HG03457 (cell line): ENCODE results near the gene COX19.

Source experiments
- ATAC-seq: cut with Tn5 transposase; IDR thresholded peaks from one replicate; pipeline ENCODE4 v1.9.1; 2021; ENCODE audit warnings: moderate number of reproducible peaks; ENCODE audit not compliant: unreplicated experiment

Gene COX19

DNA sequence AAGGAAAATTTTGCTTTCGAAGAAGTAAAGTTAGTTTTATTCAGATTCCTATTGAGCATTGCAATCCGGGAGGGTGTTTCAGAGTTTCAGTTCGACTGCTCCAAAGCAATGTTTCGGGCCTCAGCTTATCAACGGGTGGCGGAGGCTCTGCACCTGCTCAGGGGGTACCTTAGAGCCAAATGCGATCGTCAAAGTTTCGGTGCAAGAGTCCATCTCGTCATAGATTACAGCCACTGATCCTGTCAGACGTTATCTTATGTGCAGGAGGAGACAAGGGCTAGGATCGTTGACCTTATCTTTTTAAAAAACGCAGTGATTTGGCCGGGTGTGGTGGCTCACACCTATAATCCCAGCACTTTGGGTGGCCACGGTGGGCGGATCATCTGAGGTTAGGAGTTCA is 3.8 kb upstream of the COX19 start:
- no peak for ATAC-seq

DNA sequence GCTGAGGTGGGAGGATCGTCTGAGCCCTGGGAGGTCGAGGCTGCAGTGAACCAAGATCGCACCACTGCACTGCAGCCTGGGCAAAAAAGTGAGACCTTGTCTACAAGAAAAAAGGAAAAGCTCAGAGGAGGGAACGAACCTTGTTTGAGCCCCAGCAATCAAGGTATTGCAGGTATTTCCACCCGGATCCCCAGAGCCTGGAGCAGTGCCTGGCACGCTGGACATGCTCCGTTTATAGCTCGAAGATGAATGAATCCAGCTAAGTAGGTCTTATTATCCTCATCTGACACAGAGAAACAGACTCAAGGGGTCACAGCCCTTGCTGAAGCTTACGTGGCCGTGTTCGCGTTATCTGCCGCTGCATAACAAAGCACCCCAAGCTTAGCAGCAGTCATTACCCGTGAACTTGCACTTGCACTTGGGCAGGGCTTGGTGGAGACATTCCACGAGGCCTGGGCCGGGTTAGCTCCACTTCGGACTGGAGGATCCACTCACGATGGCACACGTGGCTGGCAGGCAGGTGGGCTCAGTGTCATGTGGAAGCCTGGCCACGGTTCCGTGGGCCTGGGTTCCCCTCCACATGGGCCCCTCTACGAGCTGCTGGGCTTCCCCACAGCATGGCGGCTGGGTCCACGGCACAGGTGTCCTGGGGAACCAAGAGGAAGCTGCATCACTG is 3.2 kb upstream of the COX19 start:
- no peak for ATAC-seq

DNA sequence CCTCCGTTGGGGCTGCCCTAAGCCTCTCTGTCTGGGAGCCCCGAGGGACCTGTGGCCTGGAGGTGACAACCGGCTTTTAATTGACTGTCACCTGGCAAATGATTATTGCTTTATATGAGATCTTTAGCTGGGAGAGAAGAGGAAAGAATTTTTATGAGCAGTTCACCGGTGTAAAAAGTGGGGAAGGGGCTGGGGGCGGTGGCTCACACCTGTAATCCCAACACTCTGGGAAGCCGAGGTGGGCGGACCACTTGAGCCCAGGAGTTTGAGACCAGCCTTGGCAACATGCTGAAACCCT is 2.6 kb upstream of the COX19 start:
- no peak for ATAC-seq

DNA sequence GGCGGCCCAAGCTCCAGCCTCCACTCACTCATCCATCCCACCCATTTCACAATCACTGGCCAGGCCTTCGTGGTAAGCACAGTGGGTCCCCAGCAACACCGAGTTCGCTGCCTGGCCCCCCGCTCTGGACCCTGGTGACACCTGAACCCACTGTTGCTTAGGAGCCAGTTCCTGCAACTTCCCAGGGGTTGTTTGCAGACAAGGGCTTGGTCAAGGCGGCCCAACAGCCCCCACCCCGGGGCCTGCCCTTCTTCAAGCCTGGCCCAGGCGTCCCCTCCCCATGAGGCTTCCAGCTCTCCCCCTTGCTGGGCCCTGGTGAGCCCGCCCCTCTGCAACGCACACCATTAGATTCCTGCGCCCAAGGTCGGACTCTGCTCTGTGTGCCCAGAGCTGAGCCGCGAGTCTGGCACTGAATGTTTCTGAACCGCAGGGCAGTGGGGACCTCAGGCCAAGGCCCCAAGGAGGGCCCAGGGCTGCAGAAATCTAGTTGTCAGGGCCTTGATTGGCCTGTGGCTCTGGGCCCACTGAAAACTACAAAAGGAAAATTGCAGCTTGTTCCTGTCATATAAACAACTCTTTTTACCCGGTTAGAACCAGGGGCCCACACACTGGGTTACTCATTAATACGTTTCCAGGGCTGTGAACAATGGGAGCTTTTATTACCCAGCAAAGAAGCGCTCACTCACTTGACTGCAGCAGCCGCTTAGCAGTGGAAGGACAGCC is 2.1 kb upstream of the COX19 start:
- ATAC-seq: no peak

DNA sequence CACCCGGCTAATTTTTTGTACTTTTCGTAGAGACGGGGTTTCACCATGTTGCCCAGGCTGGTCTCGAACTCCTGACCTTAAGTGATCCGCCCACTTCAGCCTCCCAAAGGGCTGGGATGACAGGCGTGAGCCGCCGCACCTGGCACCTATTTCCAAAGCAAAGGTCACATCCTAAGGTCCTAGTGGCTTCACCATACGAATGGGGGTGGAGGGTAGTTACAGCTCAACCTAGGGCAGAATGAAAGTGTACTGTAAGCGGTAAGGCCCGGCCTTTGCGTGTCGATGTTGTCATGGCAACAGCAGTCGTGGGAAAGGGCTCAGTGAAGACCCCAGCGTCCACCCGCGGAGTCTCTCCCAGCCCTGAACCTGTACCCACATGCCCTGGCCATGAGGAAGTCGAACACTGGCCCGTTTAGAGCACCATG is 1.6 kb upstream of the COX19 start:
- no peak for ATAC-seq

DNA sequence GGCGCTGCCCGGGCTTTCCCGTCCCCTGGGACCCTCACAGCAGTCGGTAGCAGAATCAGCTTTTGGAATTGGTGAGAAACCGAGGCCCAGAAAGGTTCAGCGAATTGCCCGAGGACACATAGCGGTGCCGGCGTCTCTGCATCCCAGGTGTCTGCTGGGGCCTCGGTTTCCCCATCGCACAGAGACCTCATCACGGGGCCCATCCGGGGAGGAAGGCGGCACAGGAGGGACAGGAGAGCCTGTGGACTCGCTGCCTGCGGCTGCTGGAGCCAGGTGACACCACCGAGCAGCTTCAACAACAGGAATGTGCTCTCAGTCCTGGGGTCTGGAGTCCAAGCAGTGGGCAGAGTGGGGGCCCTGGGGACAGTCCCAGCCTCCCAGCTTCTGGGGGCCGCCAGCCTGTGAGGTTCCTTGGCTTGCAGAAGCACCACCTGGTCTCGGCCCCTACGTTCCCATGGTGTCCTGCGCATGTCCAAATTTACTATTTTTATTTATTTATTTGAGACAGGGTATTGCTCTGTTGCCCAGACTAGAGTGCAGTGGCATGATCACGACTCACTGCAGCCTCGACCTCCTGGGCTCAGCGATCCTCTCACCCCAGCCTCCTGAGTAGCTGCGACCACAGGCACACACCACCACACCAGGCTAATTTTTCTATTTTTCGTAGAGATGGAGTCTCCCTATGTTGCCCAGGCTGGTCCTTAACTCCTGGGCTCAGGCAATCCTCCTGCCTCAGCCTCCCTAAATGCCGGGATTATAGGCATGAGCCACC is 539 bp upstream of the COX19 start:
- ATAC-seq: no peak

DNA sequence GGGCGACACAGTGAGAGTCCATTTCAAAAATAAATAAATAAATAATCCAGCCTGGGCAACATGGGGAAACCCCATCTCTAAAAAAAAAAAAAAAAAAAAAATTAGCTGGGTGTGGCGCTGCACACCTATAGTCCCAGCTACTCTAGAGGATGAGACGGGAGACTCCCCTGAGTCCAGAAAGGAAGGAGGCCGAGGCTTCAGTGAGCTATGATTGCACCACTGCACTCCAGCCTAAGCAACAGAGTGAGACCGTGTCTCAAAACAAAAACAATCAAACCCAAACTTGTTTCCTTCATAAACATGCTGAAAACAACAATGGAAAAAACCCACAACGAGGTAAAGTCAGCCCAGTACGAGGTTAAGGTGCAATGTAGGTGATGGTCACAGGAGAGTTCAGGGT is 1.2 kb downstream of the COX19 start:
- ATAC-seq: no peak

DNA sequence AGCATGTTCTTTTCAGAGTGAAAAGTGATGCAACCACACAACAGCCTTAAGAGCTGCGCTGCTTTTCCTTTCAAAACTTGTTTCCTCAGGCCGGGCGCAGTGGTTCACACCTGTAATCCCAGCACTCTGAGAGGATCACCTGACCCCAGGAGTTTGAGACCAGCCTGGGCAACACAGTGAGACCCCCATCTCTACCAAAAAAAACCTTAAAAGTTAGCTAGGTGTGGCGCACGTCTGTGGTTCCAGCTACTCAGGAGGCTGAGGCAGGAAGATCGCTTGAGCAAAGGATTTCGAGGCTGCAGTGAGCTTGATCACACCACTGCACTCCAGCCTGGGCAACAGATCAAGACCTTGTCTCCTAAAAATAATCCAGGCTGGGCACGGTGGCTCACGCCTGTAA is 2.0 kb downstream of the COX19 start:
- ATAC-seq: no peak

DNA sequence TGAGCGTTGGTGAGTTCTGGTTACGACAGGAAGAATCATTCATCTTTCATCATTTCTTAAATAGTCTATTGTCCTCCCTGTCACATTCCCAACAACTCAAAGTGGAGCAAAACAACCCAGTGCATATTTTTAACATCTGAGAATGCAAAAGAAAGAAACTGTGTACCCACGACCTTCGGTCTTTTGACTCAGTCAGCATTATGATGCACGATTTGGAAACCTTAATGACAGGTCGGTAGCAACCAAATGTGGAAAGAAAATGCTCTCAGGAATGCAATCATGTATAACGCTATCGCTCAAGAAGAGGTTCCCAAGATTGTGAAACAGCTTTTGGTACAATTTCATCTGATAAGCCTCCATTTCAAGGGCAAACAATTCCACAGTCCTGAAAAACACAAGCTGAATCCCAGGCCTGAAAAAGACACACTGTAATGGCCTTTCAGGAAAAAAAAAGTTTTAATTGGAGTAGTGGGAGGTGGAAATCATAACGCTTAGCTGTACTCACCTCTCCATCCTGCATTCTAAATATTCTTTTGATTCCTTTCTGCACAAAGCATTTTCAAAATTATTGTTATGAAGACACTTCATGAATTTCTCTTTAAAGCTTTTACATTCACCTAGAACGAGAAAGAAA is 2.6 kb downstream of the COX19 start:
- no peak for ATAC-seq

DNA sequence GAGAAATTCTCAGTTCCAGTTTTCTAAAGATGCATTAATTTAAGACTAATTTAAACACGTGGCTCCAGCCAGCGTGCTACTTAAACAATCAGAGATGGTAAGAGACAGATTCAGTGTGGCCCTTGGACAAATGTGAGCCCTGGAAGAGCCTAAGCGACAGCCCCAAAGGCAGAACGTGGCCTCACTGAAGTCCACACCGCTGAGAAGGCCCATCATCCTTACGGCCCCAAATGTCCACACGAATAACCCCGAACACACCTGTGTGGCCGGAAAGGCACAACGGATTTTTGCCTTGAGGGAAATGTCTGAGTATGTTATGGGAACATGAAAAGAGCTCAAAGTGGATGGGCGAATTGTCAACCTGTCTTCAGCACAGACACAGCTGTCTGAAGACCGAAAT is 3.2 kb downstream of the COX19 start:
- no peak for ATAC-seq

DNA sequence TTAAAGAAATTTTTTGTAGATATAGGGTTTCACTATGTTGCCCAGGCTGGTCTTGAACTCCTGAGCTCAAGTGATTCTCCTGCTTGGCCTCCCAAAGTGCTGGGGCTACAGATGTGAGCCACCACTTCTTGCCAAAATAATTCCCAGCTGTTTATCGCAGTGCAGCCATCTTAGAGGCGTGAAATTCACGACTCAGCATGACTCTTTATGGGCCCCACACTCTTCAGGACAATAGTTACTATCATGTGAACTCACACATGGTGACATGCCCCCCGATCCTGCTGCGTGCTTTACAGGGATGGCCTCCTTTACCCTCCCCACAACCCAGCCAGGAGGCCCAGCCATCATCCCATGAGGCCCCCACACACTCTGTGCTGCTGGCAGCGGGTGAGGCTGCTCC is 4.6 kb downstream of the COX19 start:
- no peak for ATAC-seq

DNA sequence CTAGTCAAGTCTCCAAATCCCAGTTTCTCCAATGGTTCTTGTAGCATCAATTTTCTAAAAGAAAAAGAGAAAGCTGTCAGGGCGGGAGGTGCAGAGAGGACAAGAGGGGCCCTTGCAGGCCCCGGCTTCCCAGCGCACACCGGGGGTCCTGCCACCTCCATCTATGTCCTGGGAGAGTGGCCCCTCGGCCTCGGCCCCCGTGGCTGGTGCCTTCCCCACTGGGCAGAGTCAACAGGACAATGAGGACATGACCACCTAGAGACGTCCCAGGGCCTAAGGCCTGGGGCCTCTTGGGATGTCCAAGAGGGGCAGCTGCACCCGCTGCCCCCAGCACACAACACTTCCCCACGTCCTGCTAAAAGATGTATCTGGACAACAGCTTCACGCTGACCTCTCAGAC is 5.9 kb downstream of the COX19 start:
- ATAC-seq: no peak

DNA sequence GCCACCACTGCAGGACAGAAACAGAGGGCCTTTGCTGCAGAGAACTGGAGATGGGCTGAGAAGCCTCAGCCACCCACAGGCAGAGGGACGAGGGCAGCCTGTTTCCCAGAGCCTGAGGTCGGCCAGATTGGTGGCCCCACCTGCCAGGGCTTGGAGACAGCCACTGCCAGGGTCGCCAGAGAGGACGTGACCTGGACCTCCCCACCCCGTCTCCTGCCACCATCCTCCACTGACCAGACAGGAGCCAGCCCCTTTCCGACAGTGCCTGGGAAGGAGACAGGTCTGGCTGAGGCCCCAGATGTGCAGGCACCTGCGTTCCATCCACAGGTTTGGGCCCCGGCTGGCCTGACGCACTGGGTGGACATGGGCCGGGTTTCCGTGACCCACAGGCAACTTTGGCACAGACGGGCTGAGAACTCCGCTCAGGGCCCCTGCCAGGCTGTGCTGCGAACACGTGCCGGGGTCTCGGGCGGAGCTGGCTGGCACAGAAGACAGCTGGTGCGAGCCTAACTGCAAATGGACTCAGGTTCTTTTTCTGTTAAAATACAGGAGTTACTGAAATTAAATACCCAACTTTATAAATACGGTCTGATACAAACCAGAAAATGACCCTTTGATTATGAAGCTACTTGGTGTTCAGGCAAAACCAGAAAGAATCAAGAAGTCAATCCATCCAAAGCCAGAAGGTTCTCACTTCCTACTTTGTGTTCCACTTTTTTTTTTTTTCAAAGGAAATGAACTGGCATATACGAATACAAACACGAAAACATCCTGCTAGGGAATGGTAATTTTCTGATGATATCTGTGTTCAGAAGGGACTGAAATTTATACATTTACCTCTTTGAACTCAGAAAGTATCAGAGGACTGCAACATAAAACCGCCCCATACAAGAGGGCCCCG is 6.9 kb downstream of the COX19 start:
- ATAC-seq: no peak

DNA sequence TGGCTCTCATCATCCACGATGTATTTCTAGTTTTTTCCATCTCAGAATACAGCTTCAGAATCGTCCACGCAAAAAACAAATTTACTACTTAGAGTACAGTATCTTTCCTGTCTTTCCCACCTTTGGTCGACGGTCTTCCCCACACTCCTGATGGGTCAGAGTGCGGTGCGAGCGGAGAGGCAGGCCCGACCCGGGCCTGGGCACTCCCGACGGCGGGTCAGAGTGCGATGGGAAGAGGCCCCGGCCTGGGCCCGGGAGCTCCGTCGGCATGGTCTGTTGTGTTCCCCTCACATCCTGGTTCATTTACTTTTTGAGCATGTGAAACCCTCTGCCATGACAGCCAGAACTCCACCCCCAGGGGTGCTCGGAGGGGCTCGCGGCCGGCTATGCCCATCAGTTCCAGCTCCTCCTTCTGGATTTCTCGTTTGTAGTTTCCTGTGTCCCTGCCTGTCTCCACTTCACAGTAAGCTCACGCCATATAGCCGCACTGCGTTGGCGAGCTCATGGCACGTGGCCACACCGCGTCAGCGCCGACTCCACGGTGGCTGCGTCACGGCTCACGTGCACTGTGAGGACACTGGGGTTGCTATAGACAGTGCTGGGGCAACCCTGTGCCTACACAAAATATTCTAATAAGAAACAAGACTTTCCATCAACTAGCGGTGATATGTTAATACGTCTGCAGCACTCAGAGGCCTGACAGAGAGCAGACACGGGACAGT is 7.8 kb downstream of the COX19 start:
- no peak for ATAC-seq

DNA sequence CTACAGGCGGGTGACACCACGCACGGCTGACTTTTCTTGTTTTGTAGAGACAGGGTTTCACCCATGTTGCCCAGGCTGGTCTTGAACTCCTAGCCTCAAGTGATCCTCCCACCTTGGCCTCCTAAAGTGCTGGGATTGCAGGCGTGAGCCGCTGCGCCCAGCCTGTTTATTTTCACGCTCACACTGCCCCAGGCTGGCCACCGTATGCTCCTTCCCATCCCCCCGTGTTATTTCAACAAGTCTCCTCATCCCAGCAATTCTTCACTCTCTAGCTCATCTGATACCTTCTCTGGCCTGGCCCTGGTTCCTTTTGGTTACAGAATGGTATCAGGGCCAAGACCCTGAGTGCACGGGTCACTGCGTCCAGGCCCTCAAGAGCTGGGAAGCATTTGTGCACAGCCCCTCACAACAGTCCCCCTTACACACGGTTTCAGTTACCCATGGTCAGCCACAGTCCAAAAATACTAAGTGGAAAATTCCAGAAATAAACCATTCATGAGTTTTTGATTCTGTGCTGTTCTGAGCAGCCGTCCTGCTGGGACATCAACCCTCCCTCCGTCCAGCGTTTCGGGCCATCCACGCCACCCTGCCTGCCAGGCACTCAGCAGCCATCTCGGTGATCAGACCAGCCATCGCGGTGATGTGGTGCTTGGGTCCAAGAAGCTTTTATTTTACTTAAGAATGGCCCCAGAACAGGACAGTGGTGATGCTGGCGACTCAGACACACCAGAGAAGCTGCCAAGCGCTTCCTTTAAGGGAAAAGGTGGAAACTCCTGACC is 8.9 kb downstream of the COX19 start:
- no peak for ATAC-seq

DNA sequence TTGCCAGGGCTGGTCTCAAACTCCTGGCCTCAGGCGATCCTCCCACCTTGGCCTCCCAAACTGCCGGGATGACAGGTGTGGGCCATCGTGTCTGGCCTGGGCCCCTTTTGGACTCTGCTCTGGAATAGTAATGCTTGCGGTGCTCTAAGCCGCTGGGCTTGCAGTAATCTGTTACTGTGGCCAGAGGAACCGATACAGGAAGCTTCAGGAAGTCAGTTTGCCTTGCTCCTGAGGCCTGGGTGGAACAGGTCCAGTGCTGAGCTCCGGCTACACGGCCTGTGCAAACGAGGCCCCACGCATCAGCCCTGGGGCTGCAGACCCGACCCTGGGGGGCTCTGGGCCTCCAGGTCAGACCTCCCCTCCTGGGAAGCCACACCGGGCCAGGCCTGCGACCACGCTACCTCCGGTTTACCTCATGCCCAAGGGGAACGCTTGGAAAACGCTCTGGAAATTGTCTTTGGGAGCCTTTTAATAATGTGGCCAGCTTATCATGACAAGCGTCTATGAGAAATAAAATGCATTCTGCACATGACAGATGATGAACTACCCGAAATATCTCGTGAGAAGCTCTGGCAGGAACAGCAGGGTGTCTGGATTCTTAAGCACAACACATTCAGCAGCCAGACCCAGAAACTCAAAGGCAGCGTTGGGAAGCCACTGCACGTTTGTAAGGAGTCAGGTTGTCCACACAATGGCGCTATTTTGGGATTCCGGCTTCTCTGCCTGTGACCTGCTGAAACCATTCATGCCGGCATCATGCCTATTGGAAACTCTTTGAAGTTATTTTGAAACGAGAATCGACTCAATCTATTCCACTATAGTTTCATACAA is 10.7 kb downstream of the COX19 start:
- no peak for ATAC-seq

DNA sequence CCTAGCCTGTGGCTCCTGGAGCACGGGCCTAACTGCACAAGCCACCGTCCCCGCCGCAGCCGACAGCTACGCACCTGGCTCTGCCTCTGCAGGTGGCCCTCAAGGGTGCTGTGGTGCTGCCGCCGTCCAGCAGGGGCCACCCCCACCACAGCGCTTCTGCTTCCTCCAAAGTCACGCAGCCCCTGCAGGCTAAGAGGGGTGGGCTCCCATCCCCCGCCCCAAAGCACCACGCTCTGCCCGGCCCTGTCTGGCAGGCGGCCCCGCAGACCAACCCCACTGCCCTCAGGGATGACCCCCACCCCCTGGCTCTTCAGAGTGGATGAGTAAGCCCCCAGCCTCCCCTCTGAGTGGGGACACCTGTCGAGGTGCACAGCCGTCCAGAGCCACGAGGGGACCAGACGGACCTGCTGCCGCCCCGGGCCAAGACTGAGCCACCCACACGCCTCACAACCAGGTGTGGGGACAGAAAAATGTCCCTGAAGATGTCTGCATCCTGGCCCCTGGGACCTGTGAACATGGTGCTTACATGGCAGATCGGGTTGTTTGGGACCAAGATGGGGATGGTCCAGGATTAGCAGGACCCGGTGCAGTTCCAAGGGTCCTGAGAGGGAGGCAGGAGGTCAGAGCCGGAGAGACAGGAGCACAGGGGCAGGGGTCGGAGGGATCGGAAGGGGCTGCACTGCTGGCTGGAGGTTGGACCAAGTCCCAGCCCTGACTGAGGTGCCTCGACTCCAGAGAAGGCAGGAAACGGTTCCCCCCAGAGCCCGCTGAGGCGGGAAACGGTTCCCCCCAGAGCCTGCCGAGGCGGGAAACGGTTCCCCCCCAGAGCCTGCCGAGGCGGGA is 11.9 kb downstream of the COX19 start:
- ATAC-seq: no peak
